Brain pericyte (primary cell): ENCODE measurements around the gene NEK2.
"Not testable (repeated sequence)": the region's sequence is repeated elsewhere in the genome, so short reads cannot be mapped to it uniquely, and the experiment has no call there.

Experiments used
- DNase-seq: peaks from one replicate; pipeline ENCODE4 v3.0.0-alpha.2; 2012; ENCODE audit warnings: low read depth, low spot score

Gene NEK2

DNA sequence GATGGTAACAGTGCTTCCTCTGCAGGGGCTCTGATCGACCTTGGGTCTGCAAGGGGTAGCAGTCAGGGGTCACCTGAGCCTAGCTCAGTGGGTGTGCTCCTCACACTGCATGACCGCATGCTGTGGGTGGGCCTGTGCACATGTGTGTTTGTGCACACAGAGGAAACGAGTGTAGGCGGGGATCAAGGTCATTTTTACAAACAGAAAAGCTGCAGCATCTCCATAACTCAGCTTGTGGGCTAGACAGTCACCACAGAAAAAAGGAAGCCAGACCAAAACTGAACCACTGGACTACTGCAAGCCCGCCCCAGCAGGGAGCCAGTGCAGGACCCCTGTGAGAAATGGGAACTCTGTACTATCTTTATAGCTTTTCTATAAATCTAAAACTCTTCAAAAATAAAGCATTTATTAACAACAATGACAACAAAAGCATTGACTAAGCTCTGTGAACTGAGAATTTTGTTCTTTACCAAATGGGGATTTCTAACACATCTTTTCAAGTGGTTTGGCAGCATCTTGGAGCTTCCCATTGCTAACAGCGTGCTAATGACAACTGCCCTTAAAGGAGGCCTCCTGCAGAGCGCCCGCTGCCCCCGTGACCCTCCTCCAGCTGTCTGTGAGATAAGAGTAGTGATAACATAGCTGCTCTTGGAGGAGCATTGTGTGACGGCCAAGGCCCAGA is 19.9 kb upstream of the NEK2 start:
- no peak for DNase-seq

DNA sequence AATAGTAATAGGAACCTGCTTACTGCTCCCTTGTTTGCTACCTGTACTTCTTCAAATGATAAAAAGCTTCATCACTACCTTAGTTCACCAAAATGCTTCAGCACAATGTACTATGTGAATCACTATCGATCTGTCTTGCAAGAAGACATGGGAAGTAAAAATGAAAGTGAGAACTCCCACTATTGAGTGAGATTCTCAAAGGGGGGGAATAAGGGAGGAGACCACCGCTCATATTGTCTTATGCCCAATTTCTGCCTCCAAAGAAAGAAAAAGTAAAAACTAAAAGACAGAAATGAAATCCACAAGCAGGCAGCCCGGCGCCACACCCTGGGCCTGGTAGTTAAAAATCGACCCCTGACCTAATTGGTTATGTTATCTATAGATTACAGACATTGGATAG is 18.5 kb upstream of the NEK2 start:
- not testable (repeated sequence) for DNase-seq

DNA sequence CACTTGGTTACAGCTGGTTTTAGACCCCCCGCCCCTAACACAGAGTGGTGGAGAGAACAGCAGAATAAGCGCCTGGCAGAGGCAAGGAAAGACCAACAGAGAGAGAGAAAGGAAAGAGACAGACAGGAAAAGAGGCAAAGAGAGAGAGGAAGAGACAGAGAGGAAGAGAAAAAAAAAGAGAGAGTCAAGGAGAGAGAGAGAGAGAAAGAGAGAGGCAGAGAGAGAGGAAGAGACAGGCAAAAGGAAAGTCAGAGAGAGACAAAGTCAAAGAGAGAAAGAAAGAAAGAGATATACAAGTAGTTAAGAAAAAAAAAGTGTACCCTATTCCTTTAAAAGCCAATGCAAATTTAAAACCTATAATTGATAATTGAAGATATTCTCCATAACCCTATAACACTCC is 13.0 kb upstream of the NEK2 start:
- DNase-seq, result no peak

GRCh38 chr1:211687462-211688215 is 12.2 kb upstream of the NEK2 start:
- no peak for DNase-seq

DNA sequence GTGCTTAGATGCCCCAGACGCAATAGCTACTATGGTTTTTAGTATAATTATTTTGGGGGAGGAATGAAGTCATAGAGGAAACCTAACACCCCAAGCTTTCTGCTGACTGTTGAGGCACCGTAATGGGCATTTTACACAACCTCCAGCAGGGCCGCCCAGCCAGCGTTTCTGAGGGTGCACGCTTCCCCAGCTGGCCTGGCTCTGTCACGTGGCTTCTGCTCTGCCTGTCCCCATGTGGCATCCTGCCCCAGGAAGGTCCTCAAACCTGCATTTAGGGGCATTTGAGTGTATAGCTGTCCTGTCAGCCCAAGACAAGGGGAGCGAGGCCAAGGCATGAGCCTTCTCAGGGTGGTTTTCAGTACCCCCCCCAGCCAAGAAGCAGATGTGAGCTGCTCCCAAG is 10.4 kb upstream of the NEK2 start:
- DNase-seq, result no peak

DNA sequence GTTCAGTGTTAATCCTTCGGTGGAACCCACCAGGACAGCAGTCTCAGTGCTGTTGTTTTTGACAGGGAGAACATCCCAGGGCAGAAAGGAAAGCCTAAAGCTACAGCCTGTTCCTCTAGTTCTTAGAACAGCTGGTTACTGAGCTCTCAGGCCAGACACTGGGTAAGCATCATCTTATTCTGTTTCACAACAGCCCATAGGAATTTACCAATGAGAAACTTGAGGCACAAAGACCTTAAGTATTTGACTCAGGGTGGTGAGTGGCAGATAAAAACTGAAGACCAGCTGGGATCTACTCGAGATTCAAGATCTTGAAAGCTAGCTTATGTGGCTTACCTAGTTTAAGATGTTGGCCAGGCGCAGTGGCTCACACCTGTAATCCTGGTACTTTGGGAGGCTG is 9.4 kb upstream of the NEK2 start:
- no peak for DNase-seq

GRCh38 chr1:211684331-211684730 is 8.9 kb upstream of the NEK2 start:
- no peak for DNase-seq

- DNase-seq, result no peak
Observed at GRCh38 chr1:211683396-211684297, 8.2 kb upstream of the NEK2 start.

- not testable (repeated sequence) for DNase-seq
Observed at GRCh38 chr1:211682186-211682585, 6.8 kb upstream of the NEK2 start.

DNA sequence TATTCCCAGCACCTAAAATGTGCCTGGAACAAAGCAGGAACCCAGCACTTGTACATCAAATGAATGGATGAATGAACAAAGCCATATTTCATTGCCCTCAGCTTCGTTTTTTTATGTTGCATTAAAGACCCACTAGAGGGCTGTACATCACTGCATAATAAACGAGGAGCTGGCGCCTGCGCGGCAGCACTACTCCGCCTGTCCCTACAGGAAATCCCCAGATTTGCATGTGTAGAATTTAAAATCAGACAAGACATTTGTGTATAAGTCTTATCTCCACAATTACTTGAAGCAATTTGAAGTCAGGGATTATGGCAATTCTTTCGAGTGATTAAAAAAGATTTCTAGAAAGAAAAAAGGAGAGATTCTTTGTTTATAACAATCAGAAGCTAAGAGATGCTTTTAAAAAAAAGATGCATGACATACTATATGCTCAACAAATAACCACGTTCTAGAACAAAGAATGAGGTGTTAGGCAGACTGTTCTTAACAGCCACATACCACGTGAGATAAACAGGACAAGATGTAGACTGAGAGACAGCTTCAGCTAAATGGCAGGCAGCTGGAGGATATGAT is 5.4 kb upstream of the NEK2 start:
- DNase-seq, result peak; percentile 36

DNA sequence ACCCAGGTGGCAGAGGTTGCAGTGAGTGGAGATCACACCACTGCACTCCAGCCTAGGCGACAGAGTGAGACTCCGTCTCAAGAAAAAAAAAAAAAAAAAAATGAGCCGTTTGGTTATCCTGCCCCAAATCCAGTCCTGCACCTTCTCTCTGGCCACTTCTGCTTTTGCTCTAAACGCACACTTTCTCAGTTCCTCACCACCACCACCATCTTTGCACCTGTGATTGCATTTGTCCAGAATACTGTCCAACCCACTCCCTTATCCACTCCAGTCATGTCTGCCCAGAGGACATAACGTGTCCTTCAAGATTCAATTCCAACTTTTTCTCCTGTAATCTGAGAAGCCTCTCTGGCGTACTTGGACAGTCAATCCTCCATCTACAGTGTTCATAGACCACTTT is 2.2 kb upstream of the NEK2 start:
- DNase-seq, result no peak

- DNase-seq, result no peak
Observed at GRCh38 chr1:211676761-211677160, 1.3 kb upstream of the NEK2 start.

- no peak for DNase-seq
Observed at GRCh38 chr1:211676106-211676583, 724 bp upstream of the NEK2 start.

DNA sequence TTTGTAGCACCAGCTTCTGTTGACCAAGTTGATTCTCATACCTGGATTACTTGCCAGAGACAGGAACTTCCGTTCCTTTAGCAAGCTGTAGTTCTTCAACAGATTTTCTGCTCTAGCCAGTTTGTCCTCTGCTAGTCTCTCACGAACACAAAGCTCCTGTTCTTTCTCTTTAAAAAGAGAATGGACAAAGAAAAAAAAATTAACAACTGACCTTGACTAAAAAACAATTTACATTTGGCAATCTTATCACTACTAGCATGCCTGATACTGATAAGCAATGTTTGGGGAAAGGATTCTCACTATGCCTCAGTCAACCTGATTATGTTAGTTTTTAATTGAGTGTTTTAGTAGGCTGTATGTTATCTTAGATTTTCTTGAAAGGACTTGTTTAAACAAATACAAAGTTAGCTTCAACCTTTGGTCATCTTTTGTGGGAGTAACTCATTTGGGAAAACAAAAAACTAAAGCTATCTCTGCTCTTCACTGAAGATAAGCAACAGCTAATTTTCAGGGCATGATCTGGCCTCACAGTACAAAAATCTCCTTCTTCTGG is 8.3 kb downstream of the NEK2 start:
- DNase-seq, result no peak

DNA sequence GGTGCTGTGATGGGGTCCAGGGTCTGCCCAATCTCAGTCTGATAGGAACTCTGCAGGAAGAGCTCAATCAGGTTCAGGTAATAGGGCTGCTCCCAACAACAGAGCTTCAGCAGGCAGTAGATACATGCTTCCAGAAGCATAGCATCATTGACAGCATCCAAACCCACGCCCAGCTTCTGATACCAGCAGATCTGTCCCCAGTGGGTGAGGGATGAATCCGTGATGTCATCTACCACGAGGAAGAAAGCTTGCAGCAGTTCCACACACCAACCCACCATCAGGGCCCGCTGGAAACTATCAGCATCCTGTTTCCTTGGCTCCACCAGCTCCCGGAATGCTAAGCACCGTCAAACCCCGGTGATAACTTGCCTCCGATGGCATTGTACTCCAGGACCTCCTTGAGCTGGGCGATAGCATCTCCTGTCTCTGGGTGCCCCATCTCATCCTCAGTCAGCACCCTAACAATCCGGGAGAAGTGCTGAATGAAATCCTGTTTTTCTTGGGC is 14.7 kb downstream of the NEK2 start:
- no peak for DNase-seq

GRCh38 chr1:211656728-211657127 is 18.7 kb downstream of the NEK2 start:
- no peak for DNase-seq

DNA sequence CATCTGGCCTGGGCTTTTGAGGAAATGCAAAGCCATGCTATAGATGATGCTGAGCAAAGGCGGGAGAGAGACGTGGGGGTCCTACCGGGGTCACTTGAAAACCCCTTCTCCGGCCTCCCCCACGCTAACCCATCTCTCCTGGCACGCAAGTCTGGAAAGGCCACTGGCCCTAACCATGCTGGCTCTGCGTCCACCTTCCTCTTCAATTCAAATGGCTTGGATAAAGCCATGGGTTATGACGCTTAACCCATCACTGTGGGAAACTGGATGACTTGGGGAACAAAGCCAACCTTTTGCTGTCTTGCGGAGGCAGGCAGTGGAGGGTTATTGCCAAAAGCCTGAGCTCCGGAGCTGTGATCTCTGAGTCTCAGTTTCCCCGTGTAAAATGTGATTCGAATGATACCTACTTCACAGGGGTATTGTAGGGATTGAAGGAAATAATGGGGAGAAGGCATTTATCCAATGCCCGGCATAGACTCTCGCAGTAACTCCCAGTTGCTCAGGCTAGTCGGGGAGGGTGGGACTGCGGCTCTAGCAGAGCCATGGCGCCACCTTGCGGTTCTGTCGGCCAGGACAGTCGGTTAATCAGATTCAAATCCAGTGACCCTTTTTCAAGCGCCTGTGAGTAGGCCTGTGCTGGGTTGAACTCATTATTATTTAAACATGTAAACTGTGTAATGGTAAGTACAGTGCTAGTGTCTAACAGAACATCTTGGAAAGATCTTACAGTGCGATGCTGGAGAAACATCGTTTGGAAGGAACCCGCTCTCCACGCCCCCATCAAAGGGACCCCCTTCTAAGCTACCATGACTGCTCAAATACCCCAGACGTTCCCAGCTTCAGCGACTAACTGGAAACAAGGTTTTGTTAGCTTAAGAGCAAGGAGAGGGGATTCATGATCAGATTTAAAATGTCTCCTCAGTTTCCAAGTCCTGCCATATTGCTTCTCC is 20.3 kb downstream of the NEK2 start:
- peak; percentile 55 for DNase-seq

- no peak for DNase-seq
Observed at GRCh38 chr1:211653959-211654496, 21.4 kb downstream of the NEK2 start.

- no peak for DNase-seq
Observed at GRCh38 chr1:211653293-211653692, 22.1 kb downstream of the NEK2 start.

GRCh38 chr1:211652371-211652770 is 23.1 kb downstream of the NEK2 start:
- DNase-seq, result no peak
